Activated naive CD4-positive, alpha-beta T cell treated with anti-CD3 and anti-CD28 coated beads, Interleukin-2, amount 50 U/mL, for 72 hours (primary cell): ENCODE data around the gene ERRFI1. TPM values are rescaled to one million over a fixed set of nuclear protein-coding genes. Genes with fewer than 3 reads are reported as not detected.
"Not testable (repeated sequence)": the region's sequence is repeated elsewhere in the genome, so short reads cannot be mapped to it uniquely, and the experiment has no call there.

Experiments
- ATAC-seq, 2 donors: fragments of 150-1000 bp; cut with Tn5 transposase; 2 replicates each; pipeline ENCODE4 v1.10.0; 2021; ENCODE audit warnings: mild to moderate bottlenecking in 2 of 2, moderate library complexity in 2 of 2
- DNase-seq, 2 donors: peaks; one replicate each; pipeline ENCODE4 v3.0.0; 2021 to 2022; ENCODE audit warnings: low spot score in 2 of 2
- H3K27ac Mint-ChIP-seq, 2 donors: one replicate each; pipeline ENCODE4 v1.8.0; 2022; ENCODE audit warnings: mild to moderate bottlenecking in 2 of 2, mixed read lengths in 2 of 2
- H3K36me3 Mint-ChIP-seq, 2 donors: one replicate each; pipeline ENCODE4 v1.8.0; 2022; ENCODE audit warnings: mixed read lengths in 2 of 2
- H3K9me3 Mint-ChIP-seq, 2 donors: one replicate each; pipeline ENCODE4 v1.8.0; 2022; ENCODE audit warnings: mixed read lengths in 2 of 2
- total RNA-seq, 2 donors: library from RNA; stranded (reverse); gene quantifications; one replicate each; pipeline ENCODE4 v1.2.3, GENCODE V29; 2022

Gene ERRFI1, protein sequence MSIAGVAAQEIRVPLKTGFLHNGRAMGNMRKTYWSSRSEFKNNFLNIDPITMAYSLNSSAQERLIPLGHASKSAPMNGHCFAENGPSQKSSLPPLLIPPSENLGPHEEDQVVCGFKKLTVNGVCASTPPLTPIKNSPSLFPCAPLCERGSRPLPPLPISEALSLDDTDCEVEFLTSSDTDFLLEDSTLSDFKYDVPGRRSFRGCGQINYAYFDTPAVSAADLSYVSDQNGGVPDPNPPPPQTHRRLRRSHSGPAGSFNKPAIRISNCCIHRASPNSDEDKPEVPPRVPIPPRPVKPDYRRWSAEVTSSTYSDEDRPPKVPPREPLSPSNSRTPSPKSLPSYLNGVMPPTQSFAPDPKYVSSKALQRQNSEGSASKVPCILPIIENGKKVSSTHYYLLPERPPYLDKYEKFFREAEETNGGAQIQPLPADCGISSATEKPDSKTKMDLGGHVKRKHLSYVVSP
- total RNA-seq = 1 to 10 TPM; 1.9 to 2.3 TPM

DNA sequence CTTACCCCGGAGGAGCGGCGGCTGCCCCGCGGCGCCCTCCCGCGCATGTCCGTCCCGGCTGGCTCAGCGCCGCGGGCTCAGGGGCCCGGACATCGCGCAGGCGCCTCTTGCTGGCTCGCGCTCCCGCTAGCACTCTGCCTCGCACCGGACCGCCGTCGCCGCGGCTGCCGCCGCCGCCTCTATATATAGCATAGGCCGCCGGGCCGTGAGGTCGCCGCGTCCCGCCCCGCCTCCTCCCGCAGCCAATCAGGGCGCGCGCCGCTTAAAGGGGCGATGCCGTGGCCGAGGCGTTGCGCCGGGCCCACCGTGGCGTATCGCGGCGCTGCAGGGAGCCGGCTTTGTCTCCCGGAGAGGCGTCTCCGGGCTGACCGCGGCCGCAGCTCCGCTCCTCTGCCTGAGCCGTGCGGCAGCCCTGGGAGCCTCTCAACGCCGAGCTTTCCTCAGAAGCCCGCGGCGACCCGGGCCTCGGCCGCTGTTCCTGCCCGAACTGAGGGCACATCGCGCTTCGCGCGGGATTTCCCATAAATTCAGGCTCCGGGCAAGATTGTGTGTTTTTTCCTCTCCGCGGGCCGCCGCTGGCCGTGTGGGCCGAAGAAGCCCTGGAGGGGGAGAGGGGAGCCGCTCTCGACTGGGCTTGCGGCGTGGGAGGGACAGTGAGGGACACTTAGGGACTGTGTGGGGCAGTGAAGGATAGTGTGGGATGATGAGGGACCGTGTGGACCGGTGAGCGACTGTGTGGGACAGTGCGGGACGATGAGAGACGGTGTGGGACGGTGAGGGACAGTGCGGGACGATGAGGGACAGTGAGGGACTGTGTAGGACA is at the start of gene ERRFI1:
ERRFI1 (minus strand) TSS at position 157 of the 823 bp plus-strand sequence. CDS start 10,690 bp downstream, outside the sequence.
- H3K27ac Mint-ChIP-seq = peak within 1 kb of the TSS in 1 of 2 donors; percentile 85
- H3K9me3 Mint-ChIP-seq = no peaks in the 10 kb centered on the region
- peaks cover 0 to 6% of the 10 kb centered on the region in 2 donors for H3K36me3 Mint-ChIP-seq
- ATAC-seq (peak; percentile 97), DNase-seq (peak; percentile 84 to 94)

DNA sequence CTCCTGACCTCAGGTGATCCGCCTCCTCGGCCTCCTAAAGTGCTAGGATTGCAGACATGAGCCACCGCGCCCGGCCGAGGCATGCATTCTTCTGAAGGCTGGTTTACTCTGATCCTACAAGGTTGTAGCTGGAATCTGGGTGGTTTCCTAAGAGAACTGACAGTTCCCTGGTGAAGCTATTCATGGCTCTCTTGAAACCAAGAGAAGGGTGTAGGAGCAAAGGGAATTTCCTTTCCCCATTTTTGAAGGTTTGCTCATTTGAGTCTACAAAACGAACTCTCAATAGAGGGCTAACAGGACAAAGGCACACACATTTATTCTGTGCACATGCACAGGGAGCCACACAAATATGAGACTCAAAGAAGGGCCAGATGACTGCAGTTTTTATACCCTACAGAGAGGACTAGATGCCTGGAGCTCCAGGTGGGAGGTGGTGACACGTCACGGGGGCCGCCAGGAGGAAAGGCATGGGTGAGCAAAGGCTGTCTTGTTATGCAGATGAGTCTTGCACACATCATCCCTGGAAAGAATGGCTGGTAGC is 49.5 kb upstream of the ERRFI1 start:
- Mint-ChIP-seq H3K9me3 (no peaks in the 10 kb centered on the region), H3K27ac (no peak overlapping the region), H3K36me3 (no peaks in the 10 kb centered on the region)
- DNase-seq = no peak
- ATAC-seq = no peak

DNA sequence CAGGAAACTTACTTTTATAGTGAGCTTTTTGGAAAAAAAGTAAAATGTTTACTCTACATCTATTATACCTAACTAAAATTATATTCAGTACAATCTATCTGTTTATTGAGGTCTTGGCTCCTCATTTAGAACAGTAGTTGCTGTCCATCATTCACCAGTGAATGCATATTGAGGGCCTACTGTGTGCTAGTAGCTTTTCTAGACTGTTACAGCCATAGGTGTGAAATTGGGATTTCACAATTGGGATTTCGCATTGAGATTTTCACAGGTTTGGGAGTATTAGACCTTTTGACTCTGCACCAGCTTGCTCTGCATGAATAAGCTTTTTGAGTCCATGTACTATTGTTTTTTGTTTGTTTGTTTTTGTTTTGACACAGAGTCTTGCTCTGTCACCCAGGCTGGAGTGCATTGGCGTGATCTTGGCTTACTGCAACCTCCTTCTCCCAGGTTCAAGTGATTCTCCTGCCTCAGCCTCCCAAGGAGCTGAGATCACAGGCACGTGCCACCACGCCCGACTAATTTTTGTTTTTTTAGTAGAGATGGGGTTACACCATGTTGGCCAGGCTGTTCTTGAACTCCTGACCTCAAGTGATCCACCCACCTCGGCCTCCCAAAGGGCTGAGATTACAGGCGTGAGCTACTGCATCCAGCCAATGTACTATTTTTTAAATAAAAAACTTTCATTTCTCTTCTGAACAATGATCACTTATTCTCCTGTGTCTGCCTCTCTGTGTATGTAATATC is 47.2 kb upstream of the ERRFI1 start:
- Mint-ChIP-seq H3K9me3 (no peaks in the 10 kb centered on the region), H3K27ac (no peak overlapping the region), H3K36me3 (no peaks in the 10 kb centered on the region)
- ATAC-seq (no peak), DNase-seq (no peak)

DNA sequence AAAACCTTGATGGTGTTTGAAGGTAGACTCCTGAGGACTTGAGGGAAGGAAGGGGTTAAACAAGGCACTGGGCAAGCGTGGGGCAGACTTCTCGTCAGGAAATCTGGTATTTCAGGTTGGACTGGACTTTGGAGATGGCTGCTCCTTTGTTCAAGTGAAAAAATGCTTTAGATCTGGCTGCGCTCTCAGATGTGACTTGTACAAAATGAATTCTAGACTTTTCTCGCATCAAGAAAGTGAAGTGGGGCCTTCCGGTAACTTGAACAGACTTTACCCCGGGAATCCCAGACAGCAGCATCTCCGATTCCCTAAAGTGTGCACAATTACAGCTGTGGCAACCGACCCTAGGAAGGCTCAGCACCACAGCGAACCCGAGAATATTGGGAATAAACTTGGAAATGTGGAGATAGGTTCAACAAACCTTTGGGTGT is 44.3 kb upstream of the ERRFI1 start:
- ATAC-seq = no peak
- DNase-seq = no peak
- H3K36me3 Mint-ChIP-seq = no peaks in the 10 kb centered on the region
- H3K27ac Mint-ChIP-seq = no peak overlapping the region
- no peaks in the 10 kb centered on the region for H3K9me3 Mint-ChIP-seq

DNA sequence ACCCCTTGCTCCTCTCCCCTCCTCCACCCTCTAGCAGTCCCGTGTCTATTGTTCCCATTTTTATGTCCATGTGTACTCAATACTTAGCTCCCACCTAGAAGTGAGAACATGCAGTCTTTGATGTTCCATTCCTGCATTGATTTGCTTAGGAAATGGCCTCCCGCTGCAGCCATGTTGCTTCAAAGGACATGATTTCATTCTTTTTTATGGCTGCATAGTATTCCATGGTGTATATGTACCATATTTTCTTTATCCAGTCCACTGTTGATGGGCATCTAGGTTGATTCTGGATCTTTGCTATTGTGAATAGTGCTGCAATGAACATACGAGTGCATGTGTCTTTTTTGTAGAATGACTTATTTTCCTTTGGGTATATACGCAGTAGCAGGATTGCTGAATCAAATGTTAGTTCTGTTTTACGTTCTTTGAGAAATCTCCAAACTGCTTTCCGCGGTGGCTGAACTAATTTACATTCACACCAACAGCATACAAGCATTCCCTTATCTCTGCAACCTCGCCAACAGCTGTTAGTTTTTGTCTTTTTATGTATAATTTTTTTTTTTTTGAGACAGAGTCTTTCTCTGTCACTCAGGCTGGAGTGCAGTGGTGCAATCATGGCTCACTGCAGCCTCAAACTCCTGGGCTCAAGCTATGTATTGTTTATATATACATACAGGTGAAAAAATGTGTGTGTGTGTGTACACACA is 43.7 kb upstream of the ERRFI1 start:
- not testable (repeated sequence) for H3K27ac Mint-ChIP-seq, H3K9me3 Mint-ChIP-seq, DNase-seq, H3K36me3 Mint-ChIP-seq, ATAC-seq

DNA sequence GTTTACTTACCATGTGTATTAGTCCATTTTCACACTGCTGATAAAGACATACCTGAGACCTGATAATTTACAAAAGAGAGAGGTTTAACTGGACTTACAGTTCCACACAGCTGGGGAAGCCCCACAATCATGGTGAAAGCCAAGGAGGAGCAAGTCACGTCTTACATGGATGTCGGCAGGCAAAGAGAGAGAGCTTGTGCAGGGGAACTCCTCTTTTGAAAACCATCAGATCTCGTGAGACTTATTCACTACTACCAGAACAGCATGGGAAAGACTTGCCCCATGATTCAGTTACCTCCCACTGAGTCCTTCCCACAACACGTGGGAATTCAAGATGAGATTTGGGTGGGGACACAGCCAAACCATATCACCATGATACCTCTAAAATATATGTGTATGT is 39.3 kb upstream of the ERRFI1 start:
- Mint-ChIP-seq H3K27ac (no peak overlapping the region), H3K9me3 (no peaks in the 10 kb centered on the region), H3K36me3 (no peaks in the 10 kb centered on the region)
- ATAC-seq (no peak), DNase-seq (no peak)

DNA sequence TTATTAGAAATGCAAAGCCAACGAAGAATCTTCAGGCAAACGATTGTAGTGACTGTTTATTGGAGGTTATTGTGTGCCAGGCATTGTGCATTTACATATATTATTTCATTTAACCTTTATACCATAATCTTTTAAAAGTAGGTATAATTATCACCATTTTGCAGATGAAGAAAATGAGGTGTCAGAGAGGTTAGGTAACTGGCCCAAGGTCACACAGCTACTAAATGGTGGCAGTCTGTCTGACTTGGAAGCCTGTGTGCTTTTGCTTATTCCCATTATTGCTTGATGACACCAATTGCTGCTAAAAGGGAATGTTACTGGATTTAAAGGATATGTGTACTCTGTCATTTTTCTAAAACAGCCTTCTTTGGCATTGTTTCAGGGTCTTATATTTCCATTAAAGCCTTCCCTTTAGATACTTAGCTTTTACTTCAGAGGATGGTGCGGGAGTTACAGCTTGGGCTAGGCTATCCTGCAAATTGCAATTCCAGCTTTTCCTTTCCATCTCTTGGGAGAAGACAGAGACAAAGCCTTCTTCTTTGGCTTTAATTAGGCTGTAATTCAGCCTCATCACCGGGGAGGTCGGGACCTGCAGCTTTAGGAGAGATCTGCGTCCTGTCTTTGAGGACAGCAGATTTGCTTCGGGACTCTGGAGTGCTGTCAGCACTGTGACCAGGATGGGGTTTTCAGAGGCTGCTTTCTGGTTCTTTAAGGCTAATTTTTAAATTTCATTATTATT is 37.4 kb upstream of the ERRFI1 start:
- ATAC-seq (no peak), DNase-seq (no peak)
- Mint-ChIP-seq H3K36me3 (no peaks in the 10 kb centered on the region), H3K27ac (no peak overlapping the region), H3K9me3 (no peaks in the 10 kb centered on the region)

DNA sequence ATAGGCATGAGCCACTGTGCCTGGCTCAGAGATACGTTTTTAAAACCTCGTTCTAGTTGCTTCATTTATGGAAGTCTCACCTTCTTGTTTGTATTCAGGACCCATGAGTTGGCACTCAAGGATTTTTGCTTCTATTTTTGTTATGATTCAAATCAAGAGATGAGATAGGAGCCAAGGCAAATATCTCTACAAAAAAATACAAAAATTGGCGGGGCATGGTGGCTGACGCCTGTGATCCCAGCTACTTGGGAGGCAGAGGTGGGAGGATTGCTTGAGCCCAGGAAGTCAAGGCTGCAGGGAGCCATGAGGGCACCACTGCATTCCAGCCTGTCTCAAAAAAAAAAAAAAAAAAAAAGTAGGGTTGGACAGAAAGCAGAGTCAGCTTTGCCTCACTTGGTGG is 36.8 kb upstream of the ERRFI1 start:
- H3K9me3 Mint-ChIP-seq = no peaks in the 10 kb centered on the region
- H3K36me3 Mint-ChIP-seq = no peaks in the 10 kb centered on the region
- ATAC-seq = no peak
- H3K27ac Mint-ChIP-seq = no peak overlapping the region
- DNase-seq = no peak

DNA sequence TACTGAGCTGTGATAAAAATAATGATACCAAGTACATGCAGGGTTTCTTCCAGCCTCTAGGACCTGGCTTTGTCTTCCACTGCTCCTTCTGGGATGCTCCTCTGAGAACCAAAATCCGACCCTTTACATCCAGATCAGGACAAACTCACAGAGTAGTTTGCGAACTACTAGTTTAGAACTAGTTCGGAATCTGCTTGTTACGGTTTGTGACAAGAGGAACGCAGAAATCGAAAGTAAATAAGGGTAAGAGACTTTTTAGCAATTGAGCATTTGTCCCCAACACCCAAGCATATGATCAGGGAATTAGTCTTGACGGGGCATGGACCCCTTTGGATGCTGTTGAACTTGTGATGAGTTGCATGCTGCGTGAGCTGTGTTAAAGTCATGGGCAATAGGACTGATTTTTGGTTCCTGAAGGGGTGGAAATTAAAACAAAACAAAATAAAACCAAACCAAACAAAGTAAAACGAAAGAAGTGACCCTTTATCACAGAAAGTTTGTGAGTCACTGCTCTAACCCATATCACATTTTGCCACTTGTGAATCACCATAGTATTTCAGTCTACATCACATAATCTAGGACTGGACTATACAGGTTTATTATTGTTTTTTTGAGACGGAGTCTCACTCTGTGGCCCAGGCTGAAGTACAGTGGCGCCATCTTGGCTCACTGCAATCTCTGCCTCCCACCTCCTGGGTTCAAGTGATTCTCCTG is 35.7 kb upstream of the ERRFI1 start:
- ATAC-seq = no peak
- no peak for DNase-seq
- Mint-ChIP-seq H3K9me3 (no peaks in the 10 kb centered on the region), H3K27ac (no peak overlapping the region), H3K36me3 (no peaks in the 10 kb centered on the region)

DNA sequence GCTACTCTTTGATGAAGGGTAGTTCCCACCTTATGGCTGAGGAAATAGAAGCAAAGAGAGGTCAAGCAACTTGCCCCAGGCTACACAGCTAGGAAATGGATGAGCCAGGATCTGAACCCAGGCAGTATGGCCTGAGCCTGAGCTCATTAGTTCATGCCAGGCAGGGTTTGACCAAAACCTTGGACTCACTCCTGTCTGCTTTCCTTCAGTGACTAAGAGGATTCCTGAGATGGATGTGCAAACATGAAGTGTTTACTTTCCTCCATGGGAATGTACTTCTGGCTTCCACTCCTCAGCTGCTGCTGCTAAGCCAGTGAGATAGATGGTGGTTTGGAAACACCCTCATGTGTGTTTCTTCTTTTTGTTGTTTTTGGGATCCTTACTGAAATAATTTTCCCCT is 35.1 kb upstream of the ERRFI1 start:
- Mint-ChIP-seq H3K36me3 (no peaks in the 10 kb centered on the region), H3K9me3 (no peaks in the 10 kb centered on the region), H3K27ac (no peak overlapping the region)
- no peak for DNase-seq
- no peak for ATAC-seq

DNA sequence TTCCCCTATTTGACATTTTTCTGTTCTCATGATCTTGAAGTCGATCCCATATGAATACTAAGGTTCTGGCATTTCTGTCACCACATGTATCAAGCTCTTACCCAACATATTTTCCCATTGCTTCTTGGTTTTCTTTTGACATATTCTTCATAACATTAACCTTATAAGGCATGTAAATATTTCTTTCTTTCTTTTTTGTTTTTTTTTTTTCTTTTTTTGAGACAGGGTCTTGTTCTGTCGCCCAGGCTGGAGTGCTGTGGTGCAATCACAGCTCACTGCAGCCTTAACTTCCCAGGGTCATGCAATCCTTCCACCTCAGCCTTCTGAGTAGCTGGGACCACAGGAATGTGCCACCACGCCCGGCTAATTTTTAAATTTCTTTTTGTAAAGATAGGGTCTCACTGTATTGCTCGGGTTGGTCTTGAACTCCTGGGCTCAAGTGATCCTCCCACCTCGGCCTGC is 33.1 kb upstream of the ERRFI1 start:
- no peak for DNase-seq
- Mint-ChIP-seq H3K27ac (no peak overlapping the region), H3K36me3 (no peaks in the 10 kb centered on the region), H3K9me3 (no peaks in the 10 kb centered on the region)
- ATAC-seq = no peak

DNA sequence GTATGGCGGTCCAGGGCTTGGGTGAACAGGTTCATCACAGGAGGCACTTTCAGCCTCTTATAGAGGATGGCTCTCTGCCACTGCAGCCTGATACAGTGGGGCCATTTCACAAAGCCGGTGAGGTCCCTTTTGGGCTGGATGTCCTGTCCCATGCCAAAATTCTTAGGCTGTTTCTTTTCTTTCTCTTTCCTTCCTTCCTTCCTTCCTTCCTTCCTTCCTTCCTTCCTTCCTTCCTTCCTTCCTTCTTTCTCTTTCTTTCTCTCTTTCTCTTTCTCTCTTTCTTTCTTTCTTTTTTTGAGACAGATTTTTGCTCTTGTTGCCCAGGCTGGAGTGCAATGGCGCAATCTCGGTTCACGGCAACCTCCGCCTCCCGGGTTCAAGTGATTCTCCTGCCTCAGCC is 31.7 kb upstream of the ERRFI1 start:
- DNase-seq, H3K9me3 Mint-ChIP-seq, H3K27ac Mint-ChIP-seq, H3K36me3 Mint-ChIP-seq, ATAC-seq: not testable (repeated sequence)

DNA sequence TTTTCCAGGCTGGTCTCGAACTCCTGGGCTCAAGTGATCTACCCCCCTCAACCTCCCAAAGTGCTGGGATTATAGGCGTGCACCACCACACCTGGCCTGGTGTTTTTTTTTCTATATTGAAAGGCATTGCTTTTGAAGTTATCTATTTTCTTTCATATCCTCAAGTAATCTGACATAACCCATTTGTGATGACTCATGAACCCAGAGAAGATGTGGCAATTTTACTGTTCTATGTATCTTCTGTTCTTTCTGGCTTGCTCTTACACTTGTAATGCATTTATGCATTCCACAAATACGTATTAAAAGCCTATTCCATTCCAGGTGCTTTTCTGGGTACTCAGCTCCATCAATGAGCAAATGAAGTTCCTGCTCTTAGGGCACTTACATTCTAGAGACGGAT is 29.9 kb upstream of the ERRFI1 start:
- no peak for ATAC-seq
- no peak for DNase-seq
- H3K9me3 Mint-ChIP-seq = no peaks in the 10 kb centered on the region
- H3K36me3 Mint-ChIP-seq = no peaks in the 10 kb centered on the region
- no peak overlapping the region for H3K27ac Mint-ChIP-seq

DNA sequence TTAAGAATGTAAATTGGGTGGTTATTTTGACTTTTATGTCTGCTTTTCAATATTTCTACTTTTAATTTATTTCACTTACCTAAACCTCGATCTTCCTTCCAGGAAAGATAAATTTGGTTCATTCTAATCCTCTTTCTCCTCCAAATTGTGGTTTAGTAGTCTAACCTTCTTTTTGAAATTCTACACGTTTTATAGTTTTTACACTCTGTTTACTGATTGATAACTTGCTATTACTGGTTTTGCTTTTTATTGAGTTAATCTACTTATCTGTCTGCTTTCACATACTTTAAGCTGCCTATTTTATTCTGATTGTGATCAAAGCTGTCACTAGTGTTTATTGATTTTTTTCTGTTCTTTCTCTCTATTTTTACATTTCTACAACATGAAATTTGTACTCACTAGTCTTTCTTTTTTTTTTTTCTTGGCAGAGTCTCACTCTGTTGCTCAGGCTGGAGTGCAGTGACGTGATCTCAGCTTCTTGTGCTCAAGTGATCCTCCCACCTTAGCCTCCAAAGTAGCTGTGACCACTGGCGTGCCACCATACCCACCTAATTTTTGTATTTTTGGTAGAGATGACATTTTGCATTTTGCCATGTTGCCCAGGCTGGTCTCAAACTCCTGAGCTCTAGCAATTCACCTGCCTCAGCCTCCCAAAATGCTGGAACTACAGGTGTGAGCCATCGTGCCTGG is 27.9 kb upstream of the ERRFI1 start:
- no peaks in the 10 kb centered on the region for H3K36me3 Mint-ChIP-seq
- H3K9me3 Mint-ChIP-seq = no peaks in the 10 kb centered on the region
- ATAC-seq (no peak), DNase-seq (no peak)
- H3K27ac Mint-ChIP-seq = no peak overlapping the region
